NCI-H82 treated with DMSO at 0.1 percent for 48 hours (cell line): ENCODE measurements around the gene IDUA.
"Not testable (repeated sequence)": the region's sequence is repeated elsewhere in the genome, so short reads cannot be mapped to it uniquely, and the experiment has no call there.

ENCODE experiments used
- DNase-seq: peaks from one replicate; lab custom pipeline; 2025; ENCODE audit not compliant: unreplicated experiment; lab: John Stamatoyannopoulos, UW

Gene IDUA

DNA sequence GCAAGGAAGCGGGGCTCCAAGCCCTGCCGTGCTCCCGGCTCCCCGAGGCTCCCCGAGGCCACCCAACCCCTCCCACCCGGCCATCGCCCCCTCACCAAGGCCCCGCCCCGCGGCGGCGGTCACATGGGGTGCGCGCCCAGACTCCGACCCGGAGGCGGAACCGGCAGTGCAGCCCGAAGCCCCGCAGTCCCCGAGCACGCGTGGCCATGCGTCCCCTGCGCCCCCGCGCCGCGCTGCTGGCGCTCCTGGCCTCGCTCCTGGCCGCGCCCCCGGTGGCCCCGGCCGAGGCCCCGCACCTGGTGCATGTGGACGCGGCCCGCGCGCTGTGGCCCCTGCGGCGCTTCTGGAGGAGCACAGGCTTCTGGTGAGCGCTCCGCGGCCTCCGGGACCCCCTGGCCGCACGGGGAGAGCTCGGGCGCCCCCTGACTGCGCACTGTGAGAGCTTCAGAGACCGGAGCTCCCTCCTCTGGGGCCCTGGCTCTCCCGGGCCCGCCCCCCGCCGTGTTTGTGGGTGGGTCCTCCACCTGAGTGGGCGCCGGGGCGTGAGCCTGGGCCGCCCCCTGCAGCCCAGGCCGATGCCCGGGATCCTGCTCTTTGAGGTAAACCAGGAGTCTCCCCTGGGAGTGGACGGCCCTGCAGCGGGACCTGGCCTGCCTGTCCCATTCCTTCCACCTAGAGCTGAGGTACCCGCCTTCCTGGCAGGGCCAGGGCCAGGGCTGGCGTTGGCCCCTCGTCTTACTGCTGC, at the start of gene IDUA:
Gene IDUA, plus strand, starts transcription at position 166 of the 745 bp plus-strand sequence. Its CDS starts 41 bp downstream, at position 207.
- peak; percentile 11 for DNase-seq

DNA sequence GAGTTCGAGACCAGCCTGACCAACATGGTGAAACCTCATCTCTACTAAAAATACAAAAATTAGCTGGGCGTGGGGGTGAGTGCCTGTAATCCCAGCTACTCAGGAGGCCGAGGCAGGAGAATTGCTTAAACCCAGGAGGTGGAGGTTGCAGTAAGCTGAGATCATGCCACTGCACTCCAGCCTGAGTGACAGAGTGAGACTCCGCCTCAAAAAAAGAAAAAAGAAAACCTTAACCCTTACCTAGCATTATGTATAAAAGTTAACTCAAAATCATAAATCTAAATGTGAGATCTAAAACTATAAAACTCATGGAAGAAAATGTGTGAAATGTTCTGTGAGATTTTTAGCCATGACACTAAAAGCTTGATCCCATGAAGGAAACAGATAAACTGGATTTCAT, 47.3 kb upstream of the IDUA start:
- DNase-seq: not testable (repeated sequence)

DNA sequence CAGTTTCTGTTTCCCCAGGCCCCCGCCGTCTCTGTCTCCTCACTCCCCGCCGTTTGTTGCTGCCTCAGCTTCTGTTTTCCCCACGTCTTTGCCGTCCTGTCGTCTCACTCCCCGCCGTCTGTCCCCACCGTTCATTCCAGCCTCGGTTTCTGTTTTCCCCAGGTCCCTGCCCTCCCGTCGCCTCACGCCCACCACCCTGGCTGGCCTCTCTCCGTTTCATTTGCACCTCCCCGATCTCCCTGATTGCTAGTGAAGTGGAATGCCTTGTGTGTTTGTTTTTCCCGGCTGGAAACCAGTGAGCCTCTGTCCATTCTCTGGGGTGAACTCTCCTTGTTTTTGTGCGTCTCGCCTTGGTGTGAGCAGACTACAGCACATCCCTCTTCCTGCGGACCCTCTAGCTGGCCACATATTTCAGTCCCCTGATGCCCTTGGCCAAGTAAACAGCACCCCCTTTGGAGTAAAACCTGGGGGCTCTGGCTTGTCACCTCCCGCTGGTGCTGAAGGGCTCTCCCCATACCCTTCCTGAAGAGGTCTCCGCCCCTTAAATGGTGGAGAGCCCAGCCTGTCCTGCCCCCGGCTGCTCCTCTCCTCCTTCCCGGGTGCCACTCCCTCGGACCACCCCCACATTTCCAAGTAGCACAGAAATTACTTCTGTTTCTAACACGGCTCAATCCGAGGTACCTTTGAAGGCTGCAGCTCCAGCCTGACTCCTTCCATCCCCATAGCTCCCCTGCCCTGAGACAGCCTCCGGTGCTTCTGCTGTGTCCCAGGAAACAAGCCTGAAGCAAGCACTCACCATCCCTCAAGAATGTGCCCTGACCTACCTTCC, 41.4 kb upstream of the IDUA start:
- no peak for DNase-seq

DNA sequence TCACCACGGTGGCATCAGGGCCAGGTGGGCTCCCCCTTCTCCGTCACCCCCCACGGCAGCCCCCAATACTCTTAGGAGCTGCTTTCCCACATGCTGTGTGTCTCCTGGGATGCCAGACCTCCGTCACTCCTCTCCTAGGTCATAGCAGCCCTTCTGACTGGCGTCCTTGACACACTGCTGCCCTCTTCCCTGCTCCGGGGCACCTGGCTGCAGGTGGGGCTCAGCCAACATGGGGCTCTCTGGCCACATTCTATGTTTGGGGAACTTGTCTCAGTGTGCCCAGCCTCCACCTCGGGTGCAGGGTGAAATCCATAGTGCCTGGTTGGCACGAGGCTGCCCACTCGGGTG, 40.8 kb upstream of the IDUA start:
- DNase-seq: no peak

DNA sequence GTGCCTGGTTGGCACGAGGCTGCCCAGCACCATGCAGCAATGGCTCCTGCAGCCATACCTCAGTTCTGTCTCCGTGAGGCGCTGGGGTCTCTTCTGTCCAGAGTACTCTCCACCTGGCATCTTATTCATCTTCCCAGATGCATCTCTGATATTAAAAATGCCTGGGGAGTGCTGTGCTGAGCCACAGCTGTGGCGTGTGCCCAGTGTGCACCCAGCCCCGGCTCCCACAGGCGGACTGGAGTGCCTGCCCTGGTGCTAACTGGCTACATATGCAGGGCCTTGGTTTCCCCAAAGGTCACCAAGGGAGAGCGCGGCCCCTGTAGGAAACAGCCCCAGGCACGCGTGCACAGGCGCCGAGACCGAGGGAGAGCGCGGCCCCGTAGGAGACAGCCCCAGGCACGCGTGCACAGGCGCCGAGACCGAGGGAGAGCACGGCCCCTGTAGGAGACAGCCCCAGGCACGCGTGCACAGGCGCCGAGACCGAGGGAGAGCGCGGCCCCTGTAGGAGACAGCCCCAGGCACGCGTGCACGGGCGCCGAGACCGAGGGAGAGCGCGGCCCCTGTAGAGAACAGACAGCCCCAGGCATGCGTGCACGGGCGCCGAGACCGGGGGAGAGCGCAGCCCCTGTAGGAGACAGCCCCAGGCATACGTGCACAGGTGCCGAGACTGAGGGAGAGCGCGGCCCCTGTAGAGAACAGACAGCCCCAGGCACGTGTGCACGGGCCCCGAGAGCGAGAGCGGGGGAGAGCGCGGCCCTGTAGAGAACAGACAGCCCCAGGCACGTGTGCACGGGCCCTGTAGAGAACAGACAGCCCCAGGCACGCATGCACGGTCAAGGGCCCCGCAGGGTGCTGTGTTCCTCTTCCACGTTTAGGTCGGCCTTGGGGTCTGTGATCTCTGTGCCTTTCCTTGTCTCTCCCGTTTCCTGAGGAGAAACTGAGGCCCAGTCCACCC, 40.0 kb upstream of the IDUA start:
- DNase-seq: no peak

DNA sequence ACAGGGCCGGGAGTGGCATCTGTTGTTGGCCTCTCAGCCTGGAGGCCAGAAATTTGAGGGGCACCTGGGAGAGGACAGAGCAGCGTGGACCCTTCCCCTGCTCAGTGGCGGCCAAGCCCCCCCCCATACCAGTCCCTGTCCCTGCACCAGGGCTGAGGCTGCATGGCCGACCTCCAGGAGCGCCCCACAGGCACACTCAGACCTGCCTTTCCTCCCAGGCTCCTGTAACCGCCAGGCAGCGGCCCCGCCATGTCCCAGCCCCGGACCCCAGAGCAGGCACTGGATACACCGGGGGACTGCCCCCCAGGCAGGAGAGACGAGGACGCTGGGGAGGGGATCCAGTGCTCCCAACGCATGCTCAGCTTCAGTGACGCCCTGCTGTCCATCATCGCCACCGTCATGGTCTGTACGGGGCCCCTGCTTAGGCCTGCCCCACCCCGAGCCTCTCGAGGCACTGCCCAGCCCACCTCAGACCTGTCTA, 39.3 kb upstream of the IDUA start:
- no peak for DNase-seq

DNA sequence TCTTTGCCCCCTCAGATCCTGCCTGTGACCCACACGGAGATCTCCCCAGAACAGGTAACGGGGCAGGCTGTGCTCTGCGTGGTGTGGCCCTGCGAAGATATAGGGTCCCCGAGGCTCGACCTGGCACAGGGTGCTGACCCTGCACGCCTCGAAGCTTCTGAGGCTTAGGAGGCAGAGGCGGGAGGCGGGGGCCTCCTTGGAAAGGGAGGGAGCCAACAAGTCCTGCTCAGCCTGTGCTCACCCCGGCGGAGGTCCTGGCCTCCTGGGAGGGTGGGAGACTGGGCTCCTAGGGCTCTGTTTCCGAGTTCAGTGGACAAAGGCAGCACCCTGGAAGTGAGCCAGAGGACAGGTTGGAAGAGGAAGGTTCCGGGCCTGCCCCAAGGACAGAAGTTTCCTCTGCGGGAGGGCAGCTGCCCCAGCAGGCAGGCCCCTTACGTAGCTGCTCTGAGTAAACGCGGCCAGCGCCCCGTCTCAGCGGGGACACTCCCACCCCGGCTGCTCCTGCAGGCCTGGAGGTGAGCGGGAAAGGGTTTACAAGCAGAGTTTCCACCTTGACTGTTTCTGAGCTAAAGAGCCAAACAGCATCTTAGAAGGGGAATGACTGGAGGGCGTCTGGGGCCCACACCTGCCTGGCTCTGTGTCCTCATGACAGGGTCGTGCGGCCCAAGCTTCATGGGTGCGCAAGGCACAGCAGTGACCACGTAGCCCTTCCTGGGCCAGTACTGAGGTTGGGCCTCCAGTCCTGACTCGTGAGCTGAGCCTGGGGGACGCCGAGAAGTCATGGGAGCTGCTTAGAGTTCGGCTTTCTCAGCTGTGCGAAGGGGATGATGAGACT, 38.5 kb upstream of the IDUA start:
- DNase-seq: no peak

DNA sequence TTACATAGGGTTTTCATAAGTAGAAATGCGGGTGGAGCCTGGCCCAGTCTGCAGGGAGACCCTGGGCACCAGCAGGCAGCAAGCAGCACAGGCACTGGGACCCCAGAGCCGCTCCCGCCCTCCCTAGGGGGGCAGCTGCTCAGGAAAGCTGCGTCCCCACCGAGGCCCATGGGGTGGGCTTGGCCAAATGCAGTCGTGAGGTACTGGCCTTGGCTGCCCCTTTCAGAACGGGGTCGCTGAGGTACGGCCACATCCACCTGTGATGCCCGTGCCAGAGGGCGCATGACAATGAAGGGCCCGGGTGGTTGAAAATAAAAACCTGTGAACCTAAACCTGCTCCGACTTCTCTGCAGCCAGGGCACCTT, 37.9 kb upstream of the IDUA start:
- no peak for DNase-seq

DNA sequence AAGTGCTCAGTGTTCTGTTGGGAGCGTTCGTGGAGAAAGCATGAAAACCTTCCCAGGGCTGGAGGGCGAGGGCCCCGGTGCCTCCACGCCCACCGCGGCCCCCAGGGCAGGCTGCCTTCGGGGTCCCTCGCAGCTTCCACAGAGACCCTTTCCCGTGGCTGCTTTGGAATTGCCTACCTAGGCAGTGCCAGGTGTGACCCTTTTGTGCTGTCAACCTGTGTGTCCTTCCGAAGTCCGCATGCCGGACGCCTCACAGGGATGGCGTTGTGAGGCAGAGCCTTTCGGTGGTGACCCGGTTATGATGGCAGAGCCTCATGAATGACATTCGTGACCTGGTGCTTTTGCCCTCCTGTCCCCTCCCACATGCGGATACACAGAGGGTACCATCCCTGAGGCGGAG, 37.2 kb upstream of the IDUA start:
- no peak for DNase-seq

DNA sequence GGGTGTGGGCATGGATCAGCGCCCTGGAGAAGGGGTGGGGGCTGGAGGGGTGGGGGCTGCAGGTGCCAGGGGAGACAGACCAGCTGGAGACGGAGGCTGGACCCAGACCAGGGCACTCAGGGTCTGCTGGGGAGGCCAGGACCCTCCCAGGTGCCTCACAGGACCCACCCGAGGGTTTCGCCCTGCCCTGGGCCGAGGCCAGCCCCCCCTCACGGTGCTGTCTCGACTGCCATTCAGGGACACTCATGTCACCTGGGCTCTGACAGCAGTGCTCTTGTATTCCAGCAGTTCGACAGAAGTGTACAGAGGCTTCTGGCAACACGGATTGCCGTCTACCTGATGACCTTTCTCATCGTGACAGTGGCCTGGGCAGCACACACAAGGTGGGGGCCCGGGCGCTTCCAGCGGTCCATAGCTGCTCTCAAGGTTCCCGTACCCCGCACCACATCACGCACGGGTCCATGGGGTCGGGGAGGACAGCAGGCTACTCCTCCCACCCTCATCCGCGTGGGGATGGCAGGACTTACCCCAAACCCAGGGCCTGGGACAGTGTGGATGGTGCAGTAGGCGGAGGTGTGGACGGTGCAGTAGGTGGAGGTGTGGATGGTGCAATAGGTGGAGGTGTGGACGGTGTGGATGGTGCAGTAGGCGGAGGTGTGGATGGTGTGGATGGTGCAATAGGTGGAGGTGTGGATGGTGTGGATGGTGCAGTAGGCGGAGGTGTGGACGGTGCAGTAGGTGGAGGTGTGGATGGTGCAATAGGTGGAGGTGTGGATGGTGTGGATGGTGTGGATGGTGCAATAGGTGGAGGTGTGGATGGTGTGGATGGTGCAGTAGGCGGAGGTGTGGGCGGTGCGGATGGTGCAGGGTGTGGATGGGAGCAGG, 36.5 kb upstream of the IDUA start:
- no peak for DNase-seq

DNA sequence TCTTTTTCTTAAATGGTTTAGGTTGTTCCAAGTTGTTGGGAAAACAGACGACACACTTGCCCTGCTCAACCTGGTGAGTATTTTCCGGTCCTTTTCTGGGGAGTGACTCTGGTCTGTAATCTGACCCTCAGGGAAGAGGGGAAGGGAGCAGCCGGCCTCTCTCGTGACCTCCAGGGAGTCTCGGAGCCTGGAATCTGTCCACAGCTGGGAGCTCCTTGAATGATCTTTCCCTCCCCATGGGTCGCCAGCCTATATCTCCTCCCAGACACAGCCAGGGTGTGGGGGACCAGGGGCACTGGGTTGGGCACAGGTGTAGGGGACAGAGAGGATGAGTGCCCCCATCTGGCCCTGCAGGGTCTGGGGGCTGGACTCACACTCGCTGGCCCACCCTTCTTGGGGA, 35.7 kb upstream of the IDUA start:
- no peak for DNase-seq

DNA sequence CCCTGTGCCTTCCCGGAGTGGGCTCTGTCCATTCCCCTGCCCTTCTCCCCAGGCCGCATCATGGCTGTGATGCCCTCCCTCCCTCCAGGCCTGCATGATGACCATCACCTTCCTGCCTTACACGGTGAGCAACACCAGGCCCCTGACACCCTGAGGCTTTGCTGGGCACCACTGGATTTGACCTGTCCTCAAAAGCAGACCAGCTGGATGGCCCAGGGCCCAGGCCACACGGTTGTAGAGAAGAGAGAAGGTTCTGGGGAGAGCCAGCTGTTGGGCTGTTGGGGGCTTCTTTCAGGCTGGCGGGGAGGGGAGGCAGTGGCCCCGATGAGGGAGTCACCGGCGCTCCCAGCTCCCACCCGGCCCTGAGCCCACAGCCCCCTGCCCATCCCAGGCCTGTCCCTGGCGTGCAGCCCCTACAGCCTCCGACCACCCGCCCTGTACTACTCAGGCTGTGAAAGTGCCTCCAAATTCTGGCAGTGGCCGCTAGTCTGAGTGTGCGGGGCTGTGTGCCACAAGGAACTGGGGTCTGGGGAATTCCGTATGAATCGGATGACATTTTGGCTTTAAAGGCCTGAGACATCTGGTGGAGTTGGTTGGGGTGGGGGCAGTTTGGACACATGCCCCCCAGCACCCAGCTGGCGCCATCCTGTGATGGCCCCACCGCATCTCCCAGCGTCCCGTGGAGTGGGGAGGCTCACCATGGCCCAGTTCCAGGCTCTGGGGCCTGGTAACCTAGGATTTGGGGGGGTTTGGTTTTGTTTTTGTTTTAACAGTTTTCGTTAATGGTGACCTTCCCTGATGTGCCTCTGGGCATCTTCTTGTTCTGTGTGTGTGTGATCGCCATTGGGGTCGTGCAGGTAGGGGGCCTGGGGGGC, 35.0 kb upstream of the IDUA start:
- no peak for DNase-seq

DNA sequence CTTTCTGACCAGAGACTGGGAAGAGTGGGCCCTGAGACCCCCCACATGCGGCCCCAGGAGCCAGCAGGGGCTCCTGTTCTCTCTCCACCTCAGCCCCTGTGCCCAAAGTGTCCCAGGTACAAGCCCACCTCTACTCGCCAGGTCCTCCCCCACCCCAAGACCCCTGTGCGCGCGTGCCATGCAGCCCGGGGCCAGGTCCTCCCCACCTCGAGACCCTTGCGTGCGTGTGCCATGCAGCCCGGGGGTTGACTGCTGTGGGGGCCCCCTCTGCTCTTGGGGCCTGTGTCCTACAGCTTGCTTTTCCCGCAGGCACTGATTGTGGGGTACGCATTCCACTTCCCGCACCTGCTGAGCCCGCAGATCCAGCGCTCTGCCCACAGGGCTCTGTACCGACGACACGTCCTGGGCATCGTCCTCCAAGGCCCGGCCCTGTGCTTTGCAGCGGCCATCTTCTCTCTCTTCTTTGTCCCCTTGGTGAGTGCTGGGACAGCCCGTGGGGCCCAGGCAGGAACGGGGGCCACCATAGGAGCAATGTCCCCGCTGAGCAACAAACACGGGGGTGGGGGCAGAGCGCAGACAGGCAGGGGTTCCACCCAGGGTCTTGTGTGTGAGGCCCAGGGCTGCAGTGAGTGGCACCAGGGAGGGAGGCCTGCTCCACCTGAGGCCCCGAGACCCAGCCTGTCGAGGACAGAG, 33.8 kb upstream of the IDUA start:
- DNase-seq: no peak

DNA sequence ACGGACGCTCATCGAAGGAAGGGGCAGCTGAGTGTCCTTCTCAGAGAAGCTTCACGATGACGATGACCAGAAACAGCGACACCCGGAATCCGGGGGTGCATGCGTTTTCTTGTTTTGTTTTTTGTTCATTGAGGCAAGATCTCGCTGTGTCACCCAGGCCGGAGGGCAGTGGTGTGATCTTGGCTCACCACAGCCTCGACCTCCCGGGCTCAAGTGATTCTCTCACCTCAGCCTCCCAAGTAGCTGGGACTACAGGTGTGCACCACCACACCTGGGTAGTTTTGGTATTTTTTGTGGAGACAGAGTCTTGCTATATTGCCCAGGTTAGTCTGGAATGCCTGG, 33.3 kb upstream of the IDUA start:
- DNase-seq: no peak

DNA sequence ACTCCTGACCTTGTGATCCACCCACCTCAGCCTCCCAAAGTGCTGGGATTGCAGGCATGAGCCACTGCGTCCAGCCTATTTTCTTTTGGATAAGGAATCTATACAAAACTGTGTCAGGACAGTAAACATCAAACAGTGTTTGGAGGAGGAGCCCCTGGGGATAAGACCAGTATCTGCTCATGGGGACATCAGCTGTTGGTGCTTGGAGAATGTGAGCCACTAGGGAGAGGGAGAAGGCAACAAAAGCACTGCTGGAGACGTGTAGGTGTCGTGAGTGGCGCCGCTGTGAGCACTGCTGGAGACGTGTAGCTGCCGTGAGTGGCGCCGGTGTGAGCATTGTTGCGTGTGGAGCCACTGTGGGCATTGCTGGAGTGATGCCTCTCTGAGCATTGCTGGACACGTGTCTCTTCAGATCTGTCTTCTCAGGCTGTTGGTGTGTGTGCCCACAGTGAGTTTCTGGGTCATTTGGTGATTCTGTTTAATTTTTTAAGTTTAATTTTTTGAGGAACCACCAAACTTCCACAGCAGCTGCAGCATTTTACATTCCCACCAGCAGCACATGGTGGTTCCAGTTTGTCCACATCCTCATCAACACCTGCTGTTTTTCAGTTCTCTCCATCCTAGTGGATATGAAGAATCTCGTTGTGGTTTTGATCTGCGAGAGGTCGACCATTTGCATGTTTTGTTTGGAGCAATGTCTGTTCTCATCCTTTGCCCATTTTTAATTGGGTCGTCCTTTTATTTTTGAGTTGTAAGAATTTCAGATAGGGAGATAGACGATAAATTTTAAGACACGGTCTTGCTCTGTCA, 32.4 kb upstream of the IDUA start:
- no peak for DNase-seq

DNA sequence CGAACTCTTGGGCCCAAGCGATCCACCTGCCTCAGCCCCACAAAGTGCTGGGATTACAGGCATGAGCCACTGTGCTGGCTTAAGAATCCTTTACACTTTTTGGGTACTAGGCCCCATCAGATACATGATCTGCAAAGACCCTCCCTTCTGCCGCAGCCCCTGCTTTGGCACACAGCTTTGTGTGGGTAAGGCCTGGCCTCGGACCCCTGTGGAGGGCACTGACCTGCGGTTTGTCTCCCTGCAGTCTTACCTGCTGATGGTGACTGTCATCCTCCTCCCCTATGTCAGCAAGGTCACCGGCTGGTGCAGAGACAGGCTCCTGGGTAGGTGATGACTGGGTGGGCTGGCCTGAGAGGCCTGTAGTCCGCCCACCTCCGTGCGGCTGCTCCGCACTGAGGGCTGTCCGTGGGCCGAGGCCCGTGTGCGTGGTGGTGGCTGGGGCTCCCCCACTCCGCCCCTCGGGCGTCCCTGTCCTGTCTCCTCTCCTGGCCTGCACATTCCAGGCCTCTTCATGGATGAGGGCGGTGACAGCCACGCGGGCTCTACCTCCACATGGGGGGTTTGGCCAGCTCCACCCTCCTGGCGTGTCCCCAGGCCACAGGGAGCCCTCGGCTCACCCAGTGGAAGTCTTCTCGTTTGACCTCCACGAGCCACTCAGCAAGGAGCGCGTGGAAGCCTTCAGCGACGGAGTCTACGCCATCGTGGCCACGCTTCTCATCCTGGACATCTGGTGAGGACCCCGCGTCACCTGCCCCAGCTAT, 31.5 kb upstream of the IDUA start:
- no peak for DNase-seq
